Measurements from ENCODE around the gene HGS. TPM values are rescaled to one million over a fixed set of nuclear protein-coding genes. Genes with fewer than 3 reads are reported as not detected.

HGS gene
- total RNA-seq, 1 donor from 2014 or later: 41.1 TPM

GRCh38 chr17:81685108-81685507 is 1.3 kb downstream of the HGS start:
- DNase-seq (ENCODE audit: low read depth in 2 of 2): peak in 1 of 2 donors; percentile 58

DNA sequence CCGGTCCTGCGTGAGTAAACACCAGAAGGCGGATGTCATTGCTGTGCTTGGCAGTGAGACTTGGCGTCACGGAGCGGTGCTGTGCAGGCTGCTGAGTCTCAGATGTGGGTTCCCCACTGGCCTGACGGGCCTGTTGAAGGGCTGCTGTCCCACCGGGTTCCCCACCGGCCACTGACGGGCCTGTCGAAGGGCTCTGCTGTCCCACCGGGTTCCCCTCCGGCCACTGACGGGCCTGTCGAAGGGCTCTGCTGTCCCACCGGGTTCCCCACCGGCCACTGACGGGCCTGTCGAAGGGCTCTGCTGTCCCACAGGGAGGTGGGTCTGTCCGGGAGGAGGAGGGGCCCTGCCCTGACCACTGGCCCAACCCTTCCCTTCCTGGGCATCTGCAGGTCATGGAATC is 2.8 kb downstream of the HGS start:
- DNase-seq (ENCODE audit: low read depth in 2 of 2): no peak

DNA sequence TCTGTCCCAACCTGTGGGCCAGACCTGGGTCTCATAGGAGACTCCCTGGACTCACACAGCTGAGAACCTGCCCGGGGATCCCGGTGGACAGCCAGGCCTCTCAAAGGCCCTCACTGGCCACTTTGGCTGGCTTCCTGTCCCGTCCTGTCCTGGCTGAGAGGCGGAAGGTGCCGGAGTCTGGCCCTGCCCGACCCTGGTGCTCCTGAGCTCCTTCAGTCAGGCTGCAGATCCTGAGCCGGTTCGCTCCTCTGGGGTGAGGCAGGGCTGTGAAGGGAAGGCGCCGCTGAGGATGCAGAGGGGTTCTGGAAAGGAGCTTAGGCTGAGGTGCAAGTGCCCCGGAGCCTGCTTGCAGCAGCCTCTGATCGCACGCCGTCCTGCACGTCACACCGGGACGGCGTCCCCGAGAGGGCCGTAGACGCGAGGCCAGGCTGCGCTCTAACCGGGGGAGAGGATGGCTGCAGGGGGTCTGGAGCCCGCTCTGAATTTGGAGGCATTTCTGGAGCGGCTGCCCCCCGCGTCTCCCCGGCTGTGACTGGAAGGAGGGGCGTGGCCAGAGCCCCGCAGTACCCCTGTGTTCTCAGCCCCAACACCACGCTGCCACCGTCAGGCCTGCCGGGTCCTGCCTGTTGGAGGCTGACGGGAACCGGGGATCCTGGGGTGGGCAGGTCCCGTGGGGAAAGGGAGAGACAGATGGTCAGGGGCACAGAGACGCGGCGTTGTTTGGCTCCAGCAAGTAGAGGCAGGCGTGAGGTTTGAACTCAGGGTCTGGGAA is 4.1 kb downstream of the HGS start:
- no peak for DNase-seq (ENCODE audit: low read depth in 2 of 2)

DNA sequence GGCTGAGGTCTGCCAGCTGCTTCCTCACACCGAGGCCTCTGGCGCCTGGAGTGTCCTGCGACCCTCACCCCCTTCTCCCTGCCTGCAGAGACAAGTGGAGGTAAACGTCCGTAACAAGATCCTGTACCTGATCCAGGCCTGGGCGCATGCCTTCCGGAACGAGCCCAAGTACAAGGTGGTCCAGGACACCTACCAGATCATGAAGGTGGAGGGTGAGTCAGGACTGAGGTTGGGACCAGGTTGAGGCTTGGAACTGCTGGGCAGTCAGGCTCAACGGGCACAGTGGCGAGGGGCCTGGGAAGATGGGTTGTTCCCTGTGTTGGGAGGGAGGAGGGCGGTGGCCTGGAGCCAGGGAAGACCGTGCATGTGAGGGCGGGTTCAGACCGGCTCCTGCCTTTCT is 4.8 kb downstream of the HGS start:
- DNase-seq (ENCODE audit: low read depth in 2 of 2): no peak

- no peak for DNase-seq (ENCODE audit: low read depth in 2 of 2)
These were observed 6.3 kb downstream of the HGS start for GRCh38 chr17:81690066-81690465.

DNA sequence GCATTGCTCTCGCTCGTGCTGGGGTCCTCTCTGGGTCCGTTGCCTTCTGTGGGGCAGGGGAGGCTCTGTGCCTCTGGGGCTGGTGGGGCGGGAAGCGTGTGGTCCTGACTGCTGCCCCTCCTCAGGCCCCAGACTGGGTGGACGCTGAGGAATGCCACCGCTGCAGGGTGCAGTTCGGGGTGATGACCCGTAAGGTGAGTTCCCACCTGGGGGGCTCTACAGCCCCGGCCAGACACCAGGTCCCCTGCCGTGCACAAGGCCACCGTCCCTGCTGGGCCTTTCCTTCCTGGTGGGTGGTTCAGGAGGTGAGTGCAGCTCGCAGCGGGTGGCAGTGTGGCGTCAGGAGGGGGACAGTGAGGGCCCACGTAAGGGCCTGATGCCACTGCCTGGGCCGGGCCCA is 6.7 kb downstream of the HGS start:
- no peak for DNase-seq (ENCODE audit: low read depth in 2 of 2)

GRCh38 chr17:81691196-81691595 is 7.4 kb downstream of the HGS start:
- DNase-seq (ENCODE audit: low read depth in 2 of 2): no peak

- no peak for DNase-seq (ENCODE audit: low read depth in 2 of 2)
These were observed 7.8 kb downstream of the HGS start for GRCh38 chr17:81691608-81692007.

DNA sequence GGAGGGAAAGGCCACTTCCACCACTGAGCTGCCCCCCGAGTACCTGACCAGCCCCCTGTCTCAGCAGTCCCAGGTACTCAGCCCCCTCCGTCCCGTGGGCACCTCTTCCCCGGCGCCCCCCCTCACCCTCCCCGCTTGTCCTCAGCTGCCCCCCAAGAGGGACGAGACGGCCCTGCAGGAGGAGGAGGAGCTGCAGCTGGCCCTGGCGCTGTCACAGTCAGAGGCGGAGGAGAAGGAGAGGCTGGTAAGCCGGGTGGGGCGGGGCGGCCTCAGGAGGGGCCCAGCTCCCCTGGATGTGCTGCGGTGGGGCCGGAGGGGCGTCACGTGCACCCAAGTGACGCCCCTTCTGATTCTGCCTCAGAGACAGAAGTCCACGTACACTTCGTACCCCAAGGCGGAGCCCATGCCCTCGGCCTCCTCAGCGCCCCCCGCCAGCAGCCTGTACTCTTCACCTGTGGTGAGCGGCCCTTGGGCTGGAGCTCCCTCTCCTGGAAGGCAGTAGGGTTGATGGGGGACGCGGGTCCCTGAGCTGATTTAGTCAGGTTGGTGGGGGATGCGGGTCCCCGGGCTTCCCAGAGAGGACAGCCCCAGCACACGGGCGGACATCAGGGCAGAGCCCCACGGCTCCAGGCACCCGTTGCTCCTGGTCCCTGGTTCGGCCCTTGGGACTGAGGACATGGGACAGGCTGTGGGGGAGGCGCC is 9.8 kb downstream of the HGS start:
- DNase-seq (ENCODE audit: low read depth in 2 of 2): no peak

DNA sequence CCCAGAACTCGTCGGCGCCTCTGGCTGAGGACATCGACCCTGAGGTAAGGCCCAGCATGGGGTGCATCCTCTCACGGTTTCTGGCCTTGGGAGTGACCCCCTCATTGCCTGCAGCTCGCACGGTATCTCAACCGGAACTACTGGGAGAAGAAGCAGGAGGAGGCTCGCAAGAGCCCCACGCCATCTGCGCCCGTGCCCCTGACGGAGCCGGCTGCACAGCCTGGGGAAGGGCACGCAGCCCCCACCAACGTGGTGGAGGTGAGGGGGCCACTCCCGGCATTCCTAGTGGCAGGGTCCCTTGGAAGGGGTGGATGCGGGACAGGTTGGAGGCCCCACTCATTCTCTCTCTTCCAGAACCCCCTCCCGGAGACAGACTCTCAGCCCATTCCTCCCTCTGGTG is 11.0 kb downstream of the HGS start:
- no peak for DNase-seq (ENCODE audit: low read depth in 2 of 2)

GRCh38 chr17:81695211-81695610 is 11.4 kb downstream of the HGS start:
- no peak for DNase-seq (ENCODE audit: low read depth in 2 of 2)

DNA sequence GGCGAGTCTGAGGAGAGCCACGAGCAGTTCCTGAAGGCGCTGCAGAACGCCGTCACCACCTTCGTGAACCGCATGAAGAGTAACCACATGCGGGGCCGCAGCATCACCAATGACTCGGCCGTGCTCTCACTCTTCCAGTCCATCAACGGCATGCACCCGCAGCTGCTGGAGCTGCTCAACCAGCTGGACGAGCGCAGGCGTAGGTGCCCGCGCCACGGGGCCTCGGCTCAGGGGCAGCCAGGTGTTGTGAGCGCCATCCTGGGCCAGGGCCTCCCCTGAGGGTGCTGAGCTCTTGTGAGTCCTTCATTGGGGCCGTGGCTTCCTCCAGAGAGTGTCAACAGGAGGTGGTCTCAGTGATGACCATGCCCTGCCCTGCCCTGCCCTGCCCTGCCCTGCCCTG is 12.0 kb downstream of the HGS start:
- DNase-seq (ENCODE audit: low read depth in 2 of 2): no peak

GRCh38 chr17:81696218-81696941 is 12.6 kb downstream of the HGS start:
- no peak for DNase-seq (ENCODE audit: low read depth in 2 of 2)

GRCh38 chr17:81697261-81698044 is 13.6 kb downstream of the HGS start:
- DNase-seq (ENCODE audit: low read depth in 2 of 2): no peak

GRCh38 chr17:81700353-81701287 is 16.8 kb downstream of the HGS start:
- DNase-seq (ENCODE audit: low read depth in 2 of 2): no peak

DNA sequence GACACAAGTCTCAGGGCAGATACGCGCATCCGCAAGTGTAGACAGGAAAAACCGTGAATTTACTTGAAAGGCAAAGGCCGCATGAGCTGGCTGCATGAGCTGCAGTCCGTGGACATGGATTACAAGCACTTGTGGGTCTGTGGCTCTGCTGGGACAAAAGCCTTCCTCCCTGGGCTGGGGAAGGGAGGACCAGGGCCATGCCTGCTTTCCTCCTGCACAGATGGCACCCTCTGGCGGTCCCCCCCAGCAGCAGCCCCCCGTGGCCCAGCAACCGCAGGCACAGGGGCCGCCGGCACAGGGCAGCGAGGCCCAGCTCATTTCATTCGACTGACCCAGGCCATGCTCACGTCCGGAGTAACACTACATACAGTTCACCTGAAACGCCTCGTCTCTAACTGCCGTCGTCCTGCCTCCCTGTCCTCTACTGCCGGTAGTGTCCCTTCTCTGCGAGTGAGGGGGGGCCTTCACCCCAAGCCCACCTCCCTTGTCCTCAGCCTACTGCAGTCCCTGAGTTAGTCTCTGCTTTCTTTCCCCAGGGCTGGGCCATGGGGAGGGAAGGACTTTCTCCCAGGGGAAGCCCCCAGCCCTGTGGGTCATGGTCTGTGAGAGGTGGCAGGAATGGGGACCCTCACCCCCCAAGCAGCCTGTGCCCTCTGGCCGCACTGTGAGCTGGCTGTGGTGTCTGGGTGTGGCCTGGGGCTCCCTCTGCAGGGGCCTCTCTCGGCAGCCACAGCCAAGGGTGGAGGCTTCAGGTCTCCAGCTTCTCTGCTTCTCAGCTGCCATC is 17.7 kb downstream of the HGS start:
- DNase-seq (ENCODE audit: low read depth in 2 of 2): no peak

- DNase-seq (ENCODE audit: low read depth in 2 of 2): peak; percentile 83 to 94
These were observed 19.3 kb downstream of the HGS start, which contains the start of gene MRPL12 for GRCh38 chr17:81702934-81703746. TSS of gene MRPL12 (plus strand) at chr17:81703367. CDS start at chr17:81703502, 135 bp downstream.

DNA sequence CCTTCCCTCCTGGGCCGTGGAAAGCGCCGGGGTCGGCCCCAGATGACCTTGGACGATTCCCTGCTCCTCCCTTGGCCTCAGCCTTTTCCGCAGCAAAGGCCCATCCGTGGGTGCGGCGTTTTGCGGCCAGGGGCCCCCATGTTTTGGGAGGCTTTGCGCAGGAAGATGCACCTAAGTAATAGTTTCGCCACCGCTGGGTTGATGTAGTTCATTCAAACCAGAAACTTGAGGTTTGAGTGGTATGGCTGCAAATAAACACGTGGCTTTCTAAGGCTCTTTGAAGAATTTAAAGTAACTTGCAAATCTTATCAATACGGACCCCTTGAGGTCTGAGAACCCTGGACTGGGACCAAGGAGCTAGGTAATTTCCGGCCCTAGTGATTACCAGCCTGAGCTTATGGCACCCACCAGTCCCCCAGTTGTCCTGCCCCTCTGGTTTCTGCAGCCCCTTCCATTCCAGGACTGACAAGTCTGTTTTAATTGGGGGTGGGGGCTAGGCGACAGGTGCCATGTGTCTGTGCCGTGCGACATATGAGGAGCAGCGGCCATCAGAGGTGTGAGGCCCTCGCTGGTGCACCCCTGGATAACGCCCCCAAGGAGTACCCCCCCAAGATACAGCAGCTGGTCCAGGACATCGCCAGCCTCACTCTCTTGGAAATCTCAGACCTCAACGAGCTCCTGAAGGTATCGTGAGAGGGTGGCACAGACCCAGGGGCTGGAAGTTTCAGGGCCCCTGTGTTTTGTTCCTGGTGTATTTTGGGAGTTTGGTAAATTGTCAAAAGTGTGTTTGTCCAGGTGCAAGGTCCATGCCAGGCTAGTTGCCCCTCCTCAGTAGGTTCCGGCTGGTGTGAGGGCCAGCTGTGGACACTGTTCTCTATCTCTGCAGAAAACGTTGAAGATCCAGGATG is 20.2 kb downstream of the HGS start:
- no peak for DNase-seq (ENCODE audit: low read depth in 2 of 2)

Measured in dermis microvascular lymphatic vessel endothelial cell (primary cell).